HG02852 (cell line): ENCODE measurements around the gene TH.
"Not testable (repeated sequence)": the region's sequence is repeated elsewhere in the genome, so short reads cannot be mapped to it uniquely, and the experiment has no call there.

Experiments
- ATAC-seq: cut with Tn5 transposase; IDR thresholded peaks from one replicate; pipeline ENCODE4 v1.9.1; 2021; ENCODE audit warnings: mild to moderate bottlenecking, moderate library complexity; ENCODE audit not compliant: unreplicated experiment

TH gene

DNA sequence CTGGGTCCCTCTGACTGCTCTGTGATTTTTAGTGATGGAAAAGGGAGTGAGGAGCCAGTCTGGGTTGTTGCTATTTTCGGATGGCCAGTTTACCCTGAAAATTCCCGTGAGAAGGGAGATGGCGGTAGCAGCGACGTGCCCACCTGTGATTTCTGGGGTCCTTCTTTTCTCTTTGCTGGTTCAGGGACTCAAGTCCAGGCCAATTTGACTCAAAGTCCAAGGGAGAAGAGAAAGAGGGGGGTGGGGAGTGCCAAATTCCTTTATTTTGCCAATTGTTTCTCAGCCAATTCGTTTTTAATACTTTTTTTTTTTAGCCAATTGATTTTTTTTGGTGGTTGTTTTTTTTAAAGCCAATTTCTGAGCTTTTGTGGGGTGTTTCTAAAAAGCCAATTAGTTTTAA is 39.4 kb downstream of the TH start:
- ATAC-seq: no peak

DNA sequence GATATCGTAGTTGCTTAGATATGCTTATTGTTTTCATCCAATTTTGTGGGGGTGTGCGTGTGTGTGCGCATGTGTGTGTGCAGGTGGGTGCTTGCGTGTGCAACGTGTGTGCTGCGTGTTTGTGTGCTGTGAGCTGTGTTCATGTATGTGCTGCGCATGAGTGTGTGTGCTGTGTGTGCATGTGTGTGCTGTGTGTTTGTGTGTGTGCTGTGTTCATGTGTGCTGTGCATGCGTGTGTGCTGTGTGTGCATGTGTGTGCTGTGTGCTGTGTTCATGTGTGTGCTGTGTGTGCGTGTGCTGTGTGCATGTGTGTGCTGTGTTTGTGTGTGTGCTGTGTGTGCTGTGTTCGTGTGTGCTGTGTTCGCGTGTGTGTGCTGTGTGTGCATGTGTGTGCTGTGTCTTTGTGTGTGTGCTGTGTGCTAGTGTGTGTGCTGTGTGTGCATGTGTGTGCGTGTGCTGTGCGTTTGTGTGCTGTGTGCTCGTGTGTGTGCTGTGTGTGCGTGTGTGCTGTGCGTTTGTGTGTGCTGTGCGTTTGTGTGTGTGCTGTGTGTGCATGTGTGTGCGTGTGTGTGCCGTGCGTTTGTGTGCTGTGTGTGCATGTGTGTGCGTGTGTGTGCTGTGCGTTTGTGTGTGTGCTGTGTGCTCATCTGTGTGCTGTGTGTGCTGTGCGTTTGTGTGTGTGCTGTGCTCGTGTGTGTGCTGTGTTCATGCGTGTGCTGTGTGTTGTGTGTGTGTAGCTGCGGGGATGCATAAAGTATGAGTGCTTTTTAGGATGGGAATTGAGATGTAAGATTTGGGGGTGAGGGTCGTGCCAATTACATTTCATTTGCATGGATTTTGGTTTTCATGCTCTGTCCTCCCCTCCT is 40.0 kb downstream of the TH start:
- ATAC-seq: no peak

DNA sequence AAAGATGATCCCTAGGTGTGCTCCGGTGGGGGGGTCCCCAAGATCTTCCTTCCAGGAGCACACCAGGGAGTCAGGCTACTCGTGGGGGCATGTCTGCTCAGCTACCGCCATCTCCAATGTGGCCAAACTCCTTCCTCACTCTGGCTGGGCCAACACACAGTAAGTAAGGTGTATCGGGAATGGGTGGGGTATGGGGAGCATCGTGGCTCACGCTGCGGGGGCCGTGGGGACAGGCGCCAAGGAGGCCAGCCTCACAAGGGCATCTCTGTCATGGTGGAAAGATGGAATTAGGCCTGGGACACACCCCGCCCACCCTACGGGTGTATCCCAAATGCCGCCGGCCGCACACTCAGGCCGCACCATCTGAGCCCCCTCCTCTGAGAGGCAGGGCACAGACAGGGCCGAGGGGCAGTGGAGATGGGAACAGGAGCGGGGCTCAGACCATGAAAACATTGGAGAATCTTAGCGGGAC is 40.7 kb downstream of the TH start:
- no peak for ATAC-seq

DNA sequence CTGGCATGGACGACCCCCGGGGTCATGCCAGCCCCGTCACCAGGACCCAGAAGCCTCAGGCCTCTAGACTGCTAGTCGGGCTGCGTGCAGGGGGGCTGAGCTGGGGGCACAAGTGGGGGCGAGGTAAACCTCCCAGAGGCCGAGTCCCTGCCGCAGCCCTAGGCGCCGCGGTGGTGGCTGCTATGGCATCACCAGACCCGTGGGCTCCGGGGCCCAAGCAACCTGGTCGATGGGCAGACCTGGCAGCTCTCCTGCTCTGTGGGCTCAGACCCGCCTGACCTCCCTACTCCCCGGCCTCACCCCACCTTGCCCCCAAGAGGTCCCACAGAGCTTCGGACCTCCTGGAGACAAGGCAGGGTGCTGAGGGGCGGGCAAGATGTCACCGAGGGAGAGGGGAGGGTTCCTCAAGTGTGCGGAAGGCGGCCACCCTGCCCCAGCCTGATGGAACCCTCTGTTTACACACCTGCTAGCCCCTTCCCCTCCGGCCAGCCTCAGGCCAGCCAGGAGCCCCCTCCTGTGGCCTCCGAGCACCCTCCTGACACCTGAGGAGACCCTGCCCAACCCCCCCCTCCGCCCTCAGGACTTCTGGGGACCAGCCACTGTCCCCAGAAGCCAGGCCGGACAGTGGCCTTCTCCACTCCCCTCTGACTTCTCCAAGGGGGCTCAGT is 41.8 kb downstream of the TH start:
- ATAC-seq: no peak

DNA sequence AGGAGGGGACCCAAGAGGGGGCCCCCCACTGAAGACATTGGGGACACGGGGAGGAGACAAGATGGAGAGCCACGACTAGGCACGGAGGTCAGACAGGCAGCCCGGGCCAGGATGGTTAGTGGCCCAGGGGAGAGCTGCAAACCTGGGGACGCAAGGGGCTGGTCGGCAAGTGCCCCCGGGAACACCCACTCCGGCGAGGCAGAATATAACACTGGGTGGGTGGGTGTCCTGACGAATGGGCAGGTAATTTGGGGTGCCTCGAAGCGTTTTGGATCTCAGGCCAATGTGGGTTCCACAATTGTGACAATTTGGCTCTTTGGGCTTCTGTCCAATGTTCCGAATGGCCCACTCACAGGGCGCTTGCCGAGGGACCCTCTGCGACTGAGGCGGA is 42.3 kb downstream of the TH start:
- no peak for ATAC-seq

DNA sequence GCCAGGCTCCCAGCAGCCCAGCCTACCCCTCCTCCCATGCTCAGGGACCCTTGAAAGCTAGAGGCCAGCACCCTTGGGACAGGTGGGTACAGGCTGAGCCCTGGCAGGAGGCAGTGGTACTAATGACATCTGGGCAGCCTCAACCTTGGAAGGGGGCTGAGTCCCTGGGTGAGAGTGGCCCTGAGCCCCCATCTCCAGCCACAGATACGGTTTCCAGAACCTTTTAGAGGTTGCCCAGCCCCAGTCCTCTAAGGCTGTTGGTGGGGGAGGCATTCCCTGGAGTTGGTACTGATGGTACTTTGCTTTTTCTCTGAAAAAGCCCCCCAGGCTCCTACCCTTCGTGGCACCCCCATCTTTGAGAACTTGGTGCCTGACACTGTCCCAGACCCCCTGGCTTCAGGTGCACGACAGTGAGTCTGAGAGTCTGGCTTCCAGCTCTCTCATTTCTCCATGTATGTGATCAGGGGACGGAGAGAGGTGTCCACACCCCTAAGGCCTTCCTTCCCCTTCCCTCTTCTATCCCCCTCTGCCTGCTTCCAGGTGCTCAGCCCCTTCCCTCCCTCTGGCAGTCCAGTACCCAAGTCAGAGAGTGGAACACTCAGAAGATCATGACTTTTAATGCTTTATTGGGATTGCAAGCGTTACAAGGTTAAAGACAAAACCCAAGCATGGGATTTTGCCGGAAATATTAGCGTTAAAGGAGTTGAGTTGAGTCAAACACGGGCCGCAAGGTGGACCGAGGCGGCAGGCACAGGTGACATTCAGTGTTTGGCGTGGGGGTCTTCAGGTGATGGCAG is 42.9 kb downstream of the TH start:
- no peak for ATAC-seq

DNA sequence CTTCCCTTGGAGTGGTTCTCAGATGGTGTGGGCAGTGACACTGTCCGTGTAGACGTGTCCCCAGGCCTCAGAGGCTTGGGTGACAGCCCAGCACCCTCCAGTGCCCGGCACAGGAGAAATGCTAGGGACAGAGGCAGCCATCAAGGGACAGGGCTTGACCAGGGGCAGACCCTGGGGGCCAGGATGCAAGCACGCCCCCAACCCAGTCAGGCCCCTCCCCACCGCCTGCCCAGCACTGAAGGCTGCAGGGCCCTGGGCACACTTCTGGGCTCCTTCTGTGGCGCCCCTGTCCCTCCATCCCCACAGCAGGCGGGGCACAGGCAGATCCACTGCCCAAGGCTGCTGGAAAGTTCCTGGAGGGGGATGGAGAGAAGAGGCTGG is 43.5 kb downstream of the TH start:
- ATAC-seq: no peak

DNA sequence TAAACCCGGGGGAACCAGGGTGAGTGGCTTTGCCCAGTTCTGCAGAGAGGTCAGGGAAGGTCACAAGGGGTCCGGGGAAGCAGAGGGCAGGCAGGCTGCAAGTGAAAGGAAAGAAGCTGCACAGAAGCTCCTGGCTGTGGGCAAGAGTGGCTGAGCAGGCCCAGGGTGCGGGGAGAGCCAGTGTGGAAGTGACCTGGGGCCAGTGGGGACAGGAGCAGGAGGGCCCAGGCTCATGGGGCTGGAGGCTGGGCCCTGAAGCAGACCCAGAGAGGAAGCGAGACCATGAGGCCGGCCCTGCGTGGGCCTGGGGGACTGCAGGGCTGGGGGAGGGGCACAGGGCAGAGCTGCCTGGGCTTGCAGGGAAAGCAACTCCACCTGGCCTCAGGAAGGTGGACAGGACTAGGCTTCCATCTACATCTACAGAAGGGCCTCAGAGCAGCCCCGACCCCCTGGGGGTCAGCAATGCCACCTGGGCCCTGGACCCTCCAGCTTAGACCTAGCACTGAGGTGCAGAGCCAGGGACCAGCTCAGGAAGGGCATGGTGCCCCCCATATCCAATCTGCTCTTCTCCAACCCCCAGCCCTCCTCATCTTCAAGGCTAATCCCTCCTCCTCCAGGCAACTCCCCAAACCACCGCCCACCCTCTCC is 44.0 kb downstream of the TH start:
- ATAC-seq: no peak

DNA sequence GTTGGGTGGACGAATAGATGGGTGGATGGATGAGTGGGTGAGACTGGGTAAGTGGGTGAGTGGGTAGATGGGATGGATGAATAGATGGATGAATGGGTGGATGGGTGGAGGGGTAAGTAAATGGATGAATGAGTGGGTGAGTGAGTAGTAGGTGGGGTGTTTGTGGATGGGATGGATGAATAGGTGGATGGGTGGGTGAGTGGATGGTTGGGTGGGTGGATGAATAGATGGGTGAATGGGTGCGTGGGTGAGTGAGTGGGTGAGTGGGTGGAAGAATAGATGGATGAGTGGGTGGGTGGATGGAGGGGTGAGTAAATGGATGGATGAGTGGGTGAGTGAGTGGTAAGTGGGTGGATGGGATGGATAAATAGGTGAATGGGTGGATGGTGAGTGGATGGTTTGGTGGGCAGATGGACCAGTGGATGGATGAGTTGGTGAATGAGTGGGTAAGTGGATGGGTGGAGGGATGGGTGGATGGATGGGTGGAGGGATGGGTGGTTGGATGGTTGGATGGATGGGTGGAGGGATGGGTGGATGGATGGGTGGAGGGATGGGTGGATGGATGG is 45.0 kb downstream of the TH start:
- no peak for ATAC-seq

DNA sequence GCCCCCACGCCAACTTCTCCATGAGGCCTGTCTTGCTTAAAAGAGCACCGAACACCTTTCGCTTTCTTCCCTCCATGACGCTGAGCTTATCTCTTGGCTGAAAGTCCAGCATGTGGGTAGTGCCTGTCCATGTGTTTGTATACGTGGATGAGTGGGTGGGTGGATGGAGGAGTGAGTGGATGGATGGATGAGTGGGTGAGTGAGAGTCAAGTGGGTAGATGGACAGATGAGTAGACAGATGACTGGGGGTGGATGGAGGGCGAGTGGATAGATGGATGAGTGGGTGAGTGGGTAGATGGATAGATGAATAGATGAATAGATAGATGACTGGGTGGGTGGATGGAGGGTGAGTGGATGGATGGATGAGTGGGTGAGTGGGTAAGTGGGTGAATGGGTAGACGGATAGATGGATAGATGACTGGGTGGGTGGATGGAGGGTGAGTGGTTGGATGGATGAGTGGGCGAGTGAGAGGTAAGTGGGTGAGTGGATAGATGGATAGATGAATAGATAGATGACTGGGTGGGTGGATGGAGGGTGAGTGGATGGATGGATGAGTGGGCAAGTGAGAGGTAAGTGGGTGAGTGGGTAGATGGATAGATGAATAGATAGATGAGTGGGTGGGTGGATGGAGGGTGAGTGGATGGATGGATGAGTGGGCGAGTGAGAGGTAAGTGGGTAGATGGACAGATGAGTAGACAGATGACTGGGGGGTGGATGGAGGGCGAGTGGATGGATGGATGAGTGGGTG is 46.7 kb downstream of the TH start:
- not testable (repeated sequence) for ATAC-seq

DNA sequence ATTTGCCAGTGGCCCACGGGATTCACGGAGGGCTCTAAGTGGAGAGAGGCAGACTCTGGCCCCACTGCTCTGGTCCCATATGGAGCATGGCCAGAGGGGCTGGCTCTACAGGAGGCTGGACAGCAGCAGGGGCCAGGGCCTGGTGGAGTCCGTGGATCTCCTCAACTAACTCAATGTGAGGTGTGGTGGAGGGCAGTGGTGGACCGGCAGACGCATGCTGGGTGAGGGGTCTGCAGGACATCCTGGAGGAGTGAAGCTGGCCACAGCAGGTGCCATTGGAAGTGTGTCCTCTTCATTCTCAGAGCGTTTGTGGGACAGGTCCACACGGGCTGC is 48.0 kb downstream of the TH start:
- ATAC-seq: no peak

DNA sequence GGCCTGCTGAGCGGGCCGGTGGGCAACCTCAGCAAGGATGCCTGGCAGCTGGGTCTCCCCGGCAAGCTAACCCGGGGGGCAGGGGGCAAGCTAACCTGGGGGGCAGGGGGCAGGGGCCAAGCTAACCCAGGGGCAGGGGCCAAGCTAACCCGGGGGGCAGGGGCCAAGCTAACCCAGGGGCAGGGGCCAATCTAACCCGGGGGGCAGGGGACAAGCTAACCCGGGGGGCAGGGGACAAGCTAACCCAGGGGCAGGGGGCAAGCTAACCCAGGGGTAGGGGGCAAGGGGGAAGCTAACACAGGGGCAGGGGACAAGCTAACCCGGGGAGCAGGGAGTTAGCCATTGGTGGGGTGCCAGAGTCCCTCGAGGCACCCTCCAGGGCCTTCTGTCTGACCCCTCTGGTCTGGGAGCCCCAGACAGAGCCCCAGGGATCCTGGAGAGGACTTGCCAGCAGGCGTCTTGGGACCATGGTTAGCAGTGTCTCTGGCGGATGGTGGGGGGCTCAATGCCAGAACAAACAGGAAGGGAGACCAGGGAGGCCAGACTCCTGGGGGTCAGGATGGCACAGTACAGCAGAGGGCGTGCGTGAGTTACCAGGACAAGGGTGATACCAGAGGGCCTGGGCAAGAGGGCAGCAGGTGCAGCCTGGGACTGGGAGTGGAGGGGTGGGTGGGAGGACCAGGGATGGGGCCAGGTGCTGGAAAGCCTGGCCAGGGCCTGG is 48.5 kb downstream of the TH start:
- ATAC-seq: no peak

DNA sequence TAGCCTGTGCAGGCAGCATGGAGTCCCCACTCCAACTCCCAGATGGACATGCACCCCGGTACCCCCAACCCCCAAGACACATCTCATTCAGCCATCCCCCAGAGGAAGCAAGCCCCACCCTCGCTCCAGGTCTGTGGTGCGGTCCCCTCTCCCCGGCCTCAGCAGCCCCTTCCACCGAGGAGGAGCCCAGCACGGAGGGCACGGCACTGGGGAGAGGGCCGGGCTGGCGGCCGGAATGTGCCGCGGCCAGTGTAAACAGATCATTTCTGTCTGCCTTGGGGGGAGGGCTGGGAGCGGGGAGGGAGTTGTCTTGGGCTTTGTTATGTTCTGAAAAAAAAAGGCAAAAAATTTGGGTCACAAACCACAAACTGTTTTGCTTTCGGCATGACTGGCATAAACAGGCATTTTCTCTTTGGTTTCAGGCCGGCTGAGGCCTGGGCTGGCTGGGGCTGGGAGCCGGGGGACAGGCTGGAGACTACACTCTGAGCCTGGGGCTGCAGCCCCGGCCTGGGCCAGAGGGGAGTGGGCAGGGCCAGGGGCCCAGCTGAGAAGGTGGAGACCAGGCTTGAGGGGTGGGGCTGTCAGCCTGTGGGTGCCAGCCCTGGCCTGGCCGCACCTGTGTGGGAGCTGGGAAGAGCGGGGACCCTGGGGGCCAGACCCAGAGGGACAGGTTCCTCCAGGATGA is 49.3 kb downstream of the TH start:
- no peak for ATAC-seq

DNA sequence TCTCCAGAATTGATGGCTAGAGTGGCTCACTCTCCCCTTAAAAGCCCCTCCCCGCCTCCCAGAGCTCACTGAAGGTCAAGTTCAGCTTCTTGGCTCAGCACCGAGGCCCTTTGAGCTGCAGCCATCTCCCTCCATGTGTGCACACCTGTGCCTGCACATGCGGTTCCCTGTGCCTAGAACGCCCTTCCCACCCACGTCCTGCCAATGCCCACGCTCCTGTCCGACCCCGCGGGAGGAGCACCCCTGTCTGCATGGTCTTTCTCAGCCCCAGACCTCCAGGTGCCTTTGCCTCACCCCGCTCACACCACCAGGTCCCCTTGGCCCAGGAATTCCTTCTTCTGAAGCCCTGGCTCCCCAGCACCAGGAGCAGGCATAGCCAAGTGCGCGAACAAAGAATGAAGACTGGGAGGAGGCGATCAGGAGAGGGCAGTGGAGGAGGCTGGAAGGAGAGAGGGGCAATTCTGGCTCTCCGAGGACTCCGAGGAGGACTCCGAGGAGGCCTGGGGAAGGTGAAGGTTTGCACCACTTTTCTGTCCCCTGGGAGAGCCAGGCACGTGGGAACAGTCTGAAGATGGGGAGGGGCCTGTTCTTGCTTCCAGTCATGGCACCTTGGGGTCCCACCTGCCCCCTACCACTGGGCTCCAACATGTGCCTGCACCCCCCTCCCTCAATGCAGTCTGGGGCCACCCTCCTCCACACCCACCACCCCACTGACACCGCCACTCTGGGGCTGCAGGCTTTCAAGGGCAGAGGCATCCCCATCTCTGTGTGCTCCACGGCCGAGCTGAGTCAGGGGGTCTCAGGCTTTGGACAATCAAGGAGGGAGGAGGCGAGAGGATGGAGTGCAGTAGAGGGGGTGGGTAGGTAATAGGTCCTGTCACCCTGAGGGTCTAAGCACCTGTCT is 50.1 kb downstream of the TH start:
- no peak for ATAC-seq

DNA sequence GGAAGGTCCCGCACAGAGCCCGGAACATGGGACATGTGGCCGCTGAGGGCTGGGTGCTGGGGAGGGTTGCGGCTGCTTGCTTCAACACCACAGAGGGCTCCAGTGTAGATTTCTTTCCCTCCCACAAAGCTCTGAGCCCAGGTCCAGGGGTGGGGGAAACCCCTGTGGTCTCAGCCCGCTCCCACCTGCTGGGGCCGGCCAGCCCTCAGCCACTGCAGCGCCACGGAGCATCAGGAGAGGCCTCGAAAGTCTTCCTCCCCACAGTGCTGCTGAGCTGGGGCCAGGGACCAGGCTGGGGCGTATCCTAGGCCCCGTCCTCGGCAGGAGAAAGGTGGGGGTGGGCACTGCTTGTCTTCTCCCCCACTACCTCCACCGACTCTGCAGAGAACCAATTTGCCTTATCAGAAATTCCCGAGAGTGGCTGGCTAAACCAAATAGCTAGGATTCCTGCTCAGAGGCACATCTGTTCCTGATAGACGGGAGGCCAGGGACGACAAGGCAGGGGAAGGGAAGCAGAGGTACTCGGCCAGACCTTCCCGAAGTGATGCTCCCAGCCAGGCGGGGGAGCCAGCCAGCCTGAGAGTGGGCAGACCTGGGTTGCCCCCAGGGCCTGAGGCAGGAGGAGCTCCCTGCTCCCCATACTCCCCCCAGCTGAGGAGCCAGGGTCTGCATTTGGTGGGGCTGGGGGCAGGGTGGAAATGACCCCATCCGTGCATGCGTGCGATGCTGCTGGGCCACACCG is 51.1 kb downstream of the TH start:
- ATAC-seq: no peak

DNA sequence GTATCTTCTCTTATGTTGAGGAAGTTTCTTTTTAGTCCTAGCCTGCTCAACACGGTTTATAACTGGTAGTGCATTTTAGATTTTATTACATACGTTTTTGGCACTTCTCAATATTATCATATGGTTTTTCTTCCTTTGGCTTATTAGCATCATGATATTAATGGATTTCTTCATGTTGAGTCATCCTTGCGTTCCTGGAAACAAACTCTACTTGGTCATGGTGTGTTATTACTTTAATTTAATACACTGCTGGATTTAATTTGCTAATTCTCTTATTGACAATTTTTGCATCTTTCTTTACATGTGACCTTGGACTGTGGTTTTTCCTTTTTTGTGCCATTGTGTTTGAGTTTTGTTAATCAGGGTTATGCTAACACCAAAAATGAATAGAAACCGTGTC is 52.9 kb downstream of the TH start:
- no peak for ATAC-seq

DNA sequence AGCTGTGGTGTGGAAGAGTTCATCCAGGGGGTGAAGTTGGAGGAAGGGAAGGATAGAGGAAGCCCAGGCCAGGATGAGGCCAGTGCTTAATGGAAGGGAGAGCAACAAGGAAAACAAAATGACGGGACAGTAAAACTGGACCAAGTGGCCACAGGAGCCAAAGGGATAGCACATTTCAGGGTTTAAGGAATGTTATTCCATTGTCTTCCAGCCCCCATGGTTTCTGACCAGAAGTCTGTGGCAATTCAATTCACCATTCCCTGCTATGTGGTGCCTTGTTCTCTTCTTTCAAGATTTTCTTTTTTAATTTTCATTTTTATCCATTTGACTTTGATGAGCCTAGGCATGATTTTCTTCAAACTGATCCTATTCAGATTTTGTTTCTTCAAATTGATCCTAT is 54.9 kb downstream of the TH start:
- no peak for ATAC-seq
